ENCODE measurements around the gene ABCC12.

ABCC12 gene

GRCh38 chr16:48132696-48133095 lies 23.1 kb downstream of the ABCC12 start:
- no peak for DNase-seq (ENCODE audit: low read depth in 2 of 2)

GRCh38 chr16:48131201-48131935 lies 24.4 kb downstream of the ABCC12 start:
- no peak for DNase-seq (ENCODE audit: low read depth in 2 of 2)

GRCh38 chr16:48129926-48130325 lies 25.9 kb downstream of the ABCC12 start:
- DNase-seq (ENCODE audit: low read depth in 2 of 2) = no peak

GRCh38 chr16:48128769-48129168 lies 27.0 kb downstream of the ABCC12 start:
- no peak for DNase-seq (ENCODE audit: low read depth in 2 of 2)

GRCh38 chr16:48126801-48127644 lies 28.8 kb downstream of the ABCC12 start:
- DNase-seq (ENCODE audit: low read depth in 2 of 2) = no peak

GRCh38 chr16:48125888-48126287 lies 29.9 kb downstream of the ABCC12 start:
- DNase-seq (ENCODE audit: low read depth in 2 of 2) = no peak

- no peak for DNase-seq (ENCODE audit: low read depth in 2 of 2)
Measured at GRCh38 chr16:48124266-48124665, 31.5 kb downstream of the ABCC12 start.

- DNase-seq (ENCODE audit: low read depth in 2 of 2) = no peak
Measured at GRCh38 chr16:48123104-48123788, 32.5 kb downstream of the ABCC12 start.

GRCh38 chr16:48121276-48121675 lies 34.5 kb downstream of the ABCC12 start:
- no peak for DNase-seq (ENCODE audit: low read depth in 2 of 2)

GRCh38 chr16:48118841-48119240 lies 37.0 kb downstream of the ABCC12 start:
- no peak for DNase-seq (ENCODE audit: low read depth in 2 of 2)

GRCh38 chr16:48117217-48118105 lies 38.3 kb downstream of the ABCC12 start:
- DNase-seq (ENCODE audit: low read depth in 2 of 2) = peak; percentile 6 to 13

- no peak for DNase-seq (ENCODE audit: low read depth in 2 of 2)
Measured at GRCh38 chr16:48115299-48115698, 40.5 kb downstream of the ABCC12 start.

- no peak for DNase-seq (ENCODE audit: low read depth in 2 of 2)
Measured at GRCh38 chr16:48114410-48114809, 41.4 kb downstream of the ABCC12 start.

- no peak for DNase-seq (ENCODE audit: low read depth in 2 of 2)
Measured at GRCh38 chr16:48113471-48113870, 42.3 kb downstream of the ABCC12 start.

- DNase-seq (ENCODE audit: low read depth in 2 of 2) = no peak
Measured at GRCh38 chr16:48113001-48113400, 42.8 kb downstream of the ABCC12 start.

- no peak for DNase-seq (ENCODE audit: low read depth in 2 of 2)
Measured at GRCh38 chr16:48112600-48112999, 43.2 kb downstream of the ABCC12 start.

GRCh38 chr16:48110982-48111381 lies 44.8 kb downstream of the ABCC12 start:
- DNase-seq (ENCODE audit: low read depth in 2 of 2) = no peak

GRCh38 chr16:48110000-48110399 lies 45.8 kb downstream of the ABCC12 start:
- DNase-seq (ENCODE audit: low read depth in 2 of 2) = no peak

- DNase-seq (ENCODE audit: low read depth in 2 of 2) = no peak
Measured at GRCh38 chr16:48109475-48109874, 46.3 kb downstream of the ABCC12 start.

- no peak for DNase-seq (ENCODE audit: low read depth in 2 of 2)
Measured at GRCh38 chr16:48106446-48106845, 49.3 kb downstream of the ABCC12 start.

All from stimulated activated CD8-positive, alpha-beta memory T cell treated with anti-CD3 and anti-CD28 coated beads, Interleukin-2, amount 100 ng/mL, for 1 hour (primary cell).